Cardiac fibroblast (primary cell): ENCODE results near the gene IQGAP2.
"Not testable (repeated sequence)": the region's sequence is repeated elsewhere in the genome, so short reads cannot be mapped to it uniquely, and the experiment has no call there.

ENCODE experiments used
- DNase-seq, 2 donors: peaks; one replicate each; pipeline versions ENCODE4 v3.0.0 to v3.0.0-alpha.2; 2010; ENCODE audit warnings: low read depth in 2 of 2
- H3K4me3 ChIP-seq, 2 donors: replicated peaks in 1 of 2; 1 replicate in 1 of 2; 2 replicates in 1 of 2; pipeline ENCODE4 v1.5.1; 2011; ENCODE audit warnings: low read depth in 2 of 2, low read length in 2 of 2, mild to moderate bottlenecking in 2 of 2, moderate library complexity in 1 of 2
- TF ChIP-seq, protein P1 (sequence below): IDR thresholded peaks from one replicate; pipeline ENCODE4 v1.5.1; 2011; ENCODE audit warnings: low read depth, mild to moderate bottlenecking, low read length, inconsistent platforms

The IQGAP2 gene

DNA sequence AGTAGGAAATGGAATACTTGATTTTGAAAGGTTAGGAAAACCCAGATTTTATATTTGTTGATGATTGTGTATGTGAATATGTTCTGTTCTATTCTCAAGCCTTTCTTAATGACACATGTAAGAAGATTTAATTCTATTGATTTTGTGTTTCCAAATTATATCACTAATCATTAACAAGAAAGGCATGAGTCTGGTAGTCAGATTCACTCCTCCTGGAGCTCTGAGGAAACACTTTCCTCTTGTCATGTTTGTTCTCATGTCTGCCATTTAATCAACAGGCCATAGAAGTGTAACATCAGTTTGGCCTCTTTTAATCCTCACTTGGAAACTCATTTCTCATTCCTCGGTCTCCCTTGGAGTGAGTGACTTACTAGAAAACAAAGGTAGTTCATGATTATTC, 272.3 kb downstream of the IQGAP2 start:
- TF ChIP-seq, protein P1, sequence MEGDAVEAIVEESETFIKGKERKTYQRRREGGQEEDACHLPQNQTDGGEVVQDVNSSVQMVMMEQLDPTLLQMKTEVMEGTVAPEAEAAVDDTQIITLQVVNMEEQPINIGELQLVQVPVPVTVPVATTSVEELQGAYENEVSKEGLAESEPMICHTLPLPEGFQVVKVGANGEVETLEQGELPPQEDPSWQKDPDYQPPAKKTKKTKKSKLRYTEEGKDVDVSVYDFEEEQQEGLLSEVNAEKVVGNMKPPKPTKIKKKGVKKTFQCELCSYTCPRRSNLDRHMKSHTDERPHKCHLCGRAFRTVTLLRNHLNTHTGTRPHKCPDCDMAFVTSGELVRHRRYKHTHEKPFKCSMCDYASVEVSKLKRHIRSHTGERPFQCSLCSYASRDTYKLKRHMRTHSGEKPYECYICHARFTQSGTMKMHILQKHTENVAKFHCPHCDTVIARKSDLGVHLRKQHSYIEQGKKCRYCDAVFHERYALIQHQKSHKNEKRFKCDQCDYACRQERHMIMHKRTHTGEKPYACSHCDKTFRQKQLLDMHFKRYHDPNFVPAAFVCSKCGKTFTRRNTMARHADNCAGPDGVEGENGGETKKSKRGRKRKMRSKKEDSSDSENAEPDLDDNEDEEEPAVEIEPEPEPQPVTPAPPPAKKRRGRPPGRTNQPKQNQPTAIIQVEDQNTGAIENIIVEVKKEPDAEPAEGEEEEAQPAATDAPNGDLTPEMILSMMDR = no peak
- H3K4me3 ChIP-seq = no peak overlapping the region
- DNase-seq = no peak

DNA sequence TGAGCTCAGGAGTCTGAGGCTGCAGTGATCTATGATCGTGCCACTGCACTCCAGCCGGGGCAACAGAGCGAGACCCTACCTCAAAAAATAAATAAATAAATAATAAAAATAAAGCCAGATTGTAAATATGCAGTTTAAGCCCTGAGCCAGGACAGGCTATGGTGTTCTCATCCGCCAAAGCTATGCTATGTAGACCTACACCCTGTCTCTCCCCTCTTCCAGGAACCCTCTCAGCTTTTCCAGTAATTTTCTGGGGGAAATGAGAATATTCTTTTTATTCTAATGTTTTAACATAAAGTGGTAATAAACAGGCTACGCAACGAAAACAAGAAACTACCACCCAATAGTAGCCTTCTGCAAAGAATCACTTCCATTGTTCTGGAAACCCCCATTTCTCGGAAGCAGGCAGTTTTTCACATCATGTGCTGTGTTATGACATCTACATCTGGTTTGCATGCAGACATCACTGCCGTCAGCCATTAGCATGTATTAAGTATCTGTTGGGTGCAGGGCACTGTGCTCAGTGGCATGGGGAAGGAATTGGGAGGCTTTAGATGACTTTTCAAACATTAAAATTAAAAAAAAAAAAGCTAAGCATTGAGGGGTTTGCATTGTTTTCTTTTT, 274.9 kb downstream of the IQGAP2 start:
- no peak for DNase-seq
- TF ChIP-seq, protein P1 = no peak
- no peak overlapping the region for H3K4me3 ChIP-seq

DNA sequence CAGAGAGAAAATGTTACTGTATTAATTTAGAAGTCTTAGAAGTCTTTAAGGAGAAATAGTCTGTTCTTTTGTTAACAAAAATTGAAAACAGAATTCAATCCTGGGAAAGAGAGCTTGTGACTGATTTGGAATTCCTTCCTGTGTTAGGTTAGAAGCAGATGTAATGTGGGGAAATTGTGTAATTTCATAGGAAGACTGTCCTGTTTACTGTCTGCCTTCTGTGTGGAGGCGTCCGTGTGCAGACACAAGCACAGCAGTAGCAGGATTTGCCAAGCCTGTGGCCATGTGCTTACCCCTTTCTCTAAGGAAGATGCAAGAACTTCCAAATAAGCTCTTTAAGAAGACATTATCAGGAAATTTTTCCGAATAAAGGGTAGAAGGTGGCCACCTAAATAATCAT, 276.1 kb downstream of the IQGAP2 start:
- TF ChIP-seq, protein P1 = no peak
- peak; percentile 51 to 81 for DNase-seq
- H3K4me3 ChIP-seq = no peak overlapping the region

DNA sequence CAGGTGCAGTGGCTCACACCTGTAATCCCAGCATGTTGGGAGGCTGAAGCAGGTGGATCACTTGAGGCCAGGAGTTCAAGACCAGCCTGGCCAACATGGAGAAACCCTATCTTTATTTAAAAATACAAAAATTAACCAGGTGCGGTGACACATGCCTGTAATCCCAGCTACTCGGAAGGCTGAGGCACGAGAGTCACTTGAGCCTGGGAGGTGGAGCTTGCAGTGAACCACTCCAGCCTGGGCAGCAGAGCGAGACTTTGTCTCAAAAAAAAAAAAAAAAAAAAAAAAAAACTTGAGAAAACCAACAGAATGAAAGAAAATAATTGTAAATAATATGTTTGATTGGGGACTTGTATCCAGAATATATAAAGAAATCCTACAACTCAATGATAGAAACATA, 277.7 kb downstream of the IQGAP2 start:
- not testable (repeated sequence) for H3K4me3 ChIP-seq, DNase-seq

DNA sequence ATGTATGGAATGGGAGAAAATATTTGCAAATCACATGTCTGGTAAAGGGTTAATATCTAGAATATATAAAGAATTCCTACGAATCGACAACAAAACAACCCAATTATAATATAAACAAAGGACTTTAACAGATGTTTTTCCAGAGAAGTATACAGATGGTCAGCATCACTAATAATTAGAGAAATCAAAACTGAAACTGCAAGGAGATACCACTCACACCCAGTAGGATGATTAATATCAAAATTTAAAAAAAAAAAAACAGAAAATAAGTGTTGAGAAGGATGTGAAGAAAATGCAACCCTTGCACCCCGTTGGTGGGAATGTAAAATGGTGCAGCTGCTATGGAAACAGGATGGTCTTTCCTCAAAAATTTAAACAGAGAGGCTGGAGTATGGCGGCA, 278.2 kb downstream of the IQGAP2 start:
- DNase-seq = no peak
- no peak overlapping the region for H3K4me3 ChIP-seq
- TF ChIP-seq, protein P1 = no peak

DNA sequence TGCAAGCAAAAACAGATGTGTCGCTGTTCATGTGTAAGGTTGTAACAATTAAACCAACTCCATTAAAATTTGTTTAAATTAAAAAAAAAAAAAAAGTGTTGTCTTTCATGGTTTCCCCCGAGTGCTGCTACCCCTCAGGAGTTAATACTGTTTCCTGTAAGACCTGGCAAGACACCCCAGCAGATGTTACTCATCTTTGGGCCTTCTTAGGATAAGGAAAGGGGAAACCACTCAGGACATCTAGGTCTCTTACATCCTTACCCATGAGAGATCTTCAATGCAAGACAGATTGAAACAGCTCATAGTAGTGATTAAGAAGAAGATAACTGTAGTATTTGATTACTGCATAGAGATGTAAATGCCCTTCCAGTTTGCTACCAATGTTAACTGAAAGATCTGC, 279.3 kb downstream of the IQGAP2 start:
- DNase-seq = peak in 1 of 2 donors; percentile 34
- no peak overlapping the region for H3K4me3 ChIP-seq
- TF ChIP-seq, protein P1 = no peak

DNA sequence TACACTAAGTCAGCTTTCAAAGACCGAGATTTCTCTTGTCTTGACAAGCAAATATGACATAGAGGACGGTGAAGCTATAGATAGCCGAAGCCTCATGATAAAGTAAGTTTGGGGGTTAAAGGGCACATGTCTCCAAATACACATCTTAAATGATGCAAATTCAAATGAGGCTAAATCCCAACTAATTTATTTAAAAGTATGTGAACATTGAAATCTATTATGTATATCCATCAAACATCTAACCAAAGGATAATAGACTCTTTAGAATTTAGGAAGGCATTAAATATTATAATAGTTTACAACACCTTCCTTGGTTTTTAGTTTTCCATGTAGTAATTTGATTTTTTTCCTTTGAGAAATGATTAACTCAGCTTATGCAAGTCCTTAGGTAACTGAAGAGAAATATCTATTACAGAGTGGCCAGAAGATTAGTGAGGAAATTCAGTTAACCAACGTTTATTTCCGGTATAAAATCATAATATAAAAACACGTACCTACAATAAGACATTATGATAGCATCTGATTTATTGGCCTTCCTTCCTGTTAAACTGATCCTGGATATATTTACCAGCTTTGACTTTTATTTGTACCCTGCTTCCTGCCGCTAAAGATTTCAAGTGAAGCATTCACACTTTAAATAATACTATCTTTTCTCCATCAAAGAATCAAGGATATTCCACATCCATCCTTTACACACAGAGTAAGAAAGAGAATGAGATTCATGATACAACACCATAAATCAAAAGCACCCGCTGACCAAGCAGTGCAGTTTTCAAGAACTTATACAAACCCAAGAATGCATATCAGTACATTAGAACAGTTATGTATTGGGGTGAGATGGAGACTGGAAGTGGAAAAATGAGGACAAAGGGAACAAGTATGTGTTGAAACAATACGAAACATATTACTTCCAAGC, 281.0 kb downstream of the IQGAP2 start:
- TF ChIP-seq, protein P1 = no peak
- H3K4me3 ChIP-seq = no peak overlapping the region
- DNase-seq = no peak
